Left lung (tissue), 10 donors: ENCODE results near the gene FAM193A. TPM values are rescaled to one million over a fixed set of nuclear protein-coding genes. Genes with fewer than 3 reads are reported as not detected.

Source experiments
- ATAC-seq: fragments of 200-7000 bp; cut with Tn5 transposase; one replicate; pipeline ENCODE4 v1.9.1; 2020; ENCODE audit warnings: moderate library complexity
- DNase-seq, 4 donors: peaks; one replicate each; pipeline ENCODE4 v3.0.0-alpha.2; 2013 to 2020
- H3K27ac ChIP-seq, 2 donors: fragments of 200-600 bp; sonication (generic) in 1 of 2; one replicate each; pipeline versions ENCODE4 v1.5.0 to v1.8.0; 2020 to 2021
- H3K27me3 ChIP-seq, 2 donors: fragments of 200-600 bp; sonication (generic) in 1 of 2; one replicate each; pipeline versions ENCODE4 v1.5.0 to v1.8.0; 2020 to 2021
- H3K36me3 ChIP-seq, 2 donors: fragments of 200-600 bp; sonication (generic) in 1 of 2; one replicate each; pipeline versions ENCODE4 v1.5.0 to v1.8.0; 2020 to 2021
- H3K4me1 ChIP-seq, 2 donors: fragments of 200-600 bp; one replicate each; pipeline ENCODE4 v1.8.0; 2021
- H3K4me3 ChIP-seq, 2 donors: fragments of 200-600 bp; sonication (generic) in 1 of 2; one replicate each; pipeline versions ENCODE4 v1.5.0 to v1.8.0; 2020 to 2021; ENCODE audit warnings: mild to moderate bottlenecking in 1 of 2
- H3K9me3 ChIP-seq, 2 donors: fragments of 200-600 bp; sonication (generic) in 1 of 2; one replicate each; pipeline versions ENCODE4 v1.5.0 to v1.8.0; 2020 to 2021
- intact Hi-C, 2 donors: fragments of 100-400 bp; cut with DNase I; formaldehyde crosslinking; loops; one replicate each; pipeline versions ENCODE4 v1.11.2 to v1.14.2; 2022
- polyA plus RNA-seq, 6 donors: library from polyadenylated mRNA; unstranded; fragments of 120-200 nt; gene quantifications; one replicate each; pipeline ENCODE4 v1.2.1, GENCODE V29; 2013; ENCODE audit not compliant: insufficient read length in 6 of 6
- total RNA-seq, 2 donors: library from RNA; stranded (reverse); fragmentation: NEBNext Ultra II Directional; extraction: Animal tissue kit (Norgen Biotek cat#: 25700); gene quantifications; one replicate each; pipeline ENCODE4 v1.2.1, GENCODE V29; 2021
- TF ChIP-seq, protein P1 (sequence below), 2 donors: fragments of 200-600 bp; sonication (generic) in 1 of 2; IDR thresholded peaks; one replicate each; pipeline versions ENCODE4 v1.5.0 to v1.8.0; 2021; ENCODE audit warnings: antibody characterized with exemption in 2 of 2
- donor health status: DM: no; HTN: yes; CAD: no.
- donor health status: DM: no; HTN: no; CAD: no.

FAM193A gene
- total and polyA plus RNA-seq, 8 donors = 22.3 to 35.9 (median 30.6) TPM

DNA sequence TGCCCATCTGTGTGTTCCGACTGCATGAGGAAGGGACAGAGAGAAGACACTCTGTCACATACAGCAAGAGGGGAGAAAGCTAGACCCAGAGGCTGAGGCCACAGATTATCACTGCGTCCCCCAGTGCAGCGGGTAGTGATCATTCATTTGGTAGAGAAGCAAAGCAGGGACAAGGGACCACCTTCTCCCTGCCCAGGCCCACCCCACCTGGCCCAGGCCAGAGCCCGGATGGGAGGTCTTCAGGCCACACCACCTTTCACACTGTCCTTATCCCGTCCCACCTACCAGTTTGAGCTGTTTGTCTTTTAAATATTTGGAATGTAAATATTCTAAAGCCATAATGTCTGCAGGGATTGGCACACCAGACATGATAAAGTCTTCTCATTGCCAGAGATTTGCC is 209.1 kb downstream of the FAM193A start:
- Histone ChIP-seq H3K27ac (peak overlapping the region; percentile 30 to 76), H3K9me3 (no peaks in the 10 kb centered on the region), H3K36me3 (peaks cover 0 to 73% of the 10 kb centered on the region in 2 donors), H3K4me3 (no peak overlapping the region), H3K27me3 (no peaks in the 10 kb centered on the region), H3K4me1 (peaks cover 4 to 31% of the 10 kb centered on the region in 2 donors)
- DNase-seq = peak in 1 of 4 donors; percentile 45
- TF ChIP-seq, protein P1, sequence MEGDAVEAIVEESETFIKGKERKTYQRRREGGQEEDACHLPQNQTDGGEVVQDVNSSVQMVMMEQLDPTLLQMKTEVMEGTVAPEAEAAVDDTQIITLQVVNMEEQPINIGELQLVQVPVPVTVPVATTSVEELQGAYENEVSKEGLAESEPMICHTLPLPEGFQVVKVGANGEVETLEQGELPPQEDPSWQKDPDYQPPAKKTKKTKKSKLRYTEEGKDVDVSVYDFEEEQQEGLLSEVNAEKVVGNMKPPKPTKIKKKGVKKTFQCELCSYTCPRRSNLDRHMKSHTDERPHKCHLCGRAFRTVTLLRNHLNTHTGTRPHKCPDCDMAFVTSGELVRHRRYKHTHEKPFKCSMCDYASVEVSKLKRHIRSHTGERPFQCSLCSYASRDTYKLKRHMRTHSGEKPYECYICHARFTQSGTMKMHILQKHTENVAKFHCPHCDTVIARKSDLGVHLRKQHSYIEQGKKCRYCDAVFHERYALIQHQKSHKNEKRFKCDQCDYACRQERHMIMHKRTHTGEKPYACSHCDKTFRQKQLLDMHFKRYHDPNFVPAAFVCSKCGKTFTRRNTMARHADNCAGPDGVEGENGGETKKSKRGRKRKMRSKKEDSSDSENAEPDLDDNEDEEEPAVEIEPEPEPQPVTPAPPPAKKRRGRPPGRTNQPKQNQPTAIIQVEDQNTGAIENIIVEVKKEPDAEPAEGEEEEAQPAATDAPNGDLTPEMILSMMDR (IDR thresholded peaks at IDR 0.05) = no peak
- intact Hi-C loops = no loop called here
- ATAC-seq = no peak

DNA sequence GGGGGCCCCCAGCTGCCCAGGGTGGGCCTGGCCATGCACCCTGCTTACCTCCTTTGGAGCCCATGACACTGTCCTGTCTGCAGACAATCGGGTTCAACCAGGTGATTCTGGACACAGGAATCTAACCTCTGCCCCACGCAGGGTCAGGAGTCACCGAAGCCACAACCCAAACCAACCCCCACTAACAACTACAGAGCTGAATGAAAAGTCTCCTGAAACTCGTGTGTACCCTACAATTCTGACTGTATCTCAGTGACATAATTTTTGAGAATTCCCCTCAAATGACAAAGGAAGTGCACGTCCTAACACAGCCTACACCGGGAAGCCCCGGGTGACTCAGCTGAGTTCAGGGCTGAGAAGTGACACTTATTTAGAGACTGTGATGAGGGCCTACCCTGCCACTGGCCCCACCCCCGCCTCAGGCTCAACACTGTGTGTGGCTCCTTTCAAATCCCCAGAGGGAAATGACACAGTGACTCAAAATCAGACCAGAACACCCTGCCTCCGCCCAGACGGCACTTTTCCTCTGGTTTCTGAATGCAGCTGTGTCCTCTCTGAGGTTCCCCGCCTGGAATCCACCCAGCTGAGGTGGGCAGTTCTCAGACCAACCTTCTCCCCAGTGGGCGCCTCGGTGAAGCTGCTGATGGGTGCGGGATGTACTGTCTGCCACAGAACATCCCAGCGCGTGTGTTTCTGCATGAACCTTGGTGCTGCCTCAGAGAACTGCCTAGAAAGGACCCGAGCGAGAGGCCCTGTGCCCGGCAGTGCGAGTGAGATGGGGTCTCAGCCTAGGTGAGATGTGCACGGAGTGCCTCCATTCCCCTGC is 209.7 kb downstream of the FAM193A start:
- Histone ChIP-seq H3K36me3 (peaks cover 0 to 73% of the 10 kb centered on the region in 2 donors), H3K9me3 (no peaks in the 10 kb centered on the region), H3K4me3 (no peak overlapping the region), H3K4me1 (peaks cover 4 to 38% of the 10 kb centered on the region in 2 donors), H3K27me3 (no peaks in the 10 kb centered on the region), H3K27ac (peak overlapping the region; percentile 30 to 76)
- intact Hi-C loops = no loop called here
- TF ChIP-seq, protein P1 (IDR thresholded peaks at IDR 0.05) = no peak
- peak; percentile 85 for ATAC-seq
- peak in 3 of 4 donors; percentile 31 to 86 (median 75) for DNase-seq

DNA sequence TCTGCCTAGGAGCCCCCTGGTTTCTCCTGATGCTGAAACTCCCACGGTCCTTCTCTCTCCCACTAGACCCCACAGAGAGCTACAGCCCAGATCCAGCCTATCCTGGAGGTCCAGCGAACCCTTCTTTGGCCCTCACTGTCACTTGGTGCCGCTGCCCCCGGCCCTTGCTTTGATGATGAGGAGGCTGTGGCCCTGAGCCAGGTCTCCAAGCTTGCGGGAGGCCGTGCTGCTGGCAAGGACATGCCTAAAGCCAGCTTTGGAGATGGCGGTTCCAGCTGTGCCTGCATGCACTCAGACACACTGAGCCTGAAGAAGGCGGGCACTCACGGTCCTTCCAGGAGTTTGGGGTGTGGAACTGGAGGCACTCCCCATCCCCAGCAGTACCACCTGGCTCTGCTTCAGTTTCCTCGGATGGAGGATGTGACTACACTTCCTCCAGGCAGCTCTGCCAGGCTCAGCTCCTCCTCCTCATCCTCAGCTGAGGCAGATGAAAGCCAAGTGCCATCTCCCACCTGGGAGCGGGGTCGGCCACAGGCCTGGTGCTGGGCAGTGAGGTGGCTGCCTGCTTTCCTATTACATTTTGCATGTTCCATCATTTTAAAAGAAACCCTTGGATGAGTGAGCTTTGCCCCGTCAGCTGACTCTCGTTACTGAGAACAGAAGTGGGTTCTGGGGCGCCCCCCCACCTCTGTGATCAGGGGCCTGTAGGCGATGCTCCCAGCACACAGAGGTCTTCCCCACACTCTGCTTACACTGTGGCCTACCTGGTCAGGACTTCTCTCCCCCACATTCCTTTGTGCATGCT is 210.6 kb downstream of the FAM193A start:
- H3K9me3 ChIP-seq = no peaks in the 10 kb centered on the region
- no peaks in the 10 kb centered on the region for H3K27me3 ChIP-seq
- H3K4me1 ChIP-seq = peaks cover 4 to 42% of the 10 kb centered on the region in 2 donors
- TF ChIP-seq, protein P1 (IDR thresholded peaks at IDR 0.05) = no peak
- H3K36me3 ChIP-seq = peaks cover 0 to 66% of the 10 kb centered on the region in 2 donors
- no peak for ATAC-seq
- H3K27ac ChIP-seq = peak overlapping the region in 1 of 2 donors; percentile 76
- H3K4me3 ChIP-seq = no peak overlapping the region
- intact Hi-C loops = no loop called here
- DNase-seq = peak in 2 of 4 donors; percentile 31 to 69

DNA sequence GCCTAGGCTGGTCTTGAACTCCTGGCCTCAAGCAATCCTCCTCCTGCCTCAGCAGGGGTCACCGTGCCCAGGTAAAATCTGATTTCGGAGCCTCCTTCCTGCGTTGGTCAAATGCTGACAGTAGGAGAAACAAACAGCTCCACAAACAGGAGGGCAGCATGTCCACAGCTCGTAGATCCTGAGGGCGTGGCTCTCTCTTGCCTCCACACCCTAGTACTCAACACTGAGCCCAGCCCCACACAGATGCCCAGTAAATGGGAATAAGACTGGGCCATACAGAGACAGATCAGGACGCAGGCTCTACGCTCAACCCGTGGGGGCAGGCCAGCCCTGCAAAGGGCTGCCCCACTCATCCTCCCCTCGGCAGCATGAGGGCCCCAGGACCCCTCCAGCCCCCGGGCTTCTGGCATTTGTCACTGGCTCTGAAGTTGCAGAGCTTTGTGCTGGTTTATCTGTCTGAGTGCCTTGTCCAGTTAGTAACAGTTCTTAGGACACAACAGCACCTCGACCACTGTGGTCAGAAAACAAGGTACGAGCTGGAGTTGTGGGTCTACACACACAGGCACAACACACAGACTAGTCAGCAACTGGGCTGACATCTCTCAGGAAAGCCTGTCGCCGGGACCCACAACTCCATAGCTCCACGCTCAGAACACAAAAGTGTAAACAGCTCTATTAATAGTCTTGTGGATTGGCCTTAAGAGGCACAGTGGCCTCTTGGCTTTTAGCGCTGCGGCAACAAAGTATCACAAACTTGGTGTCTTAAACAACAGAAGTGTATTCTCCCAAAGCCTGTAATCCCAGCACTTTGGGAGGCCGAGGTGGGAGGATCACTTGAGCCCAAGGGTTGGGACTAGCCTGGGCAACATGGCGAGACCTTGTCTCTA is 214.5 kb downstream of the FAM193A start:
- Histone ChIP-seq H3K27me3 (no peaks in the 10 kb centered on the region), H3K4me3 (no peak overlapping the region), H3K9me3 (no peaks in the 10 kb centered on the region), H3K36me3 (peaks cover 0 to 40% of the 10 kb centered on the region in 2 donors), H3K27ac (no peak overlapping the region), H3K4me1 (peaks cover 0 to 52% of the 10 kb centered on the region in 2 donors)
- TF ChIP-seq, protein P1 (IDR thresholded peaks at IDR 0.05) = no peak
- DNase-seq = peak in 1 of 4 donors; percentile 53
- no peak for ATAC-seq
- intact Hi-C loops = no loop called here
